Upper lobe of left lung (tissue), 4 donors: Measurements from ENCODE around the gene ACLY.

Experiments
- POLR2A ChIP-seq, 4 donors: fragments of 450-650 bp; IDR thresholded peaks; one replicate each; pipeline ENCODE4 v1.5.1; 2016 to 2017; ENCODE audit warnings: antibody characterized with exemption in 4 of 4, mild to moderate bottlenecking in 2 of 4
- POLR2AphosphoS5 ChIP-seq, 2 donors: sonication (generic); formaldehyde crosslinking; IDR thresholded peaks; one replicate each; pipeline ENCODE4 v1.5.1; 2017; ENCODE audit warnings: antibody characterized with exemption in 2 of 2
- TF ChIP-seq, protein P1 (sequence below), 6 experiments: fragments of 450-650 bp in 4 of 6; fragments of 200-600 bp in 2 of 6; sonication (generic) in 2 of 6; IDR thresholded peaks; one replicate each; pipeline ENCODE4 v1.5.1; 2016 to 2019; ENCODE audit warnings: antibody characterized with exemption in 6 of 6

GRCh38 chr17:41821776-41822175 lies 97.0 kb downstream of the ACLY start:
- TF ChIP-seq, protein P1, sequence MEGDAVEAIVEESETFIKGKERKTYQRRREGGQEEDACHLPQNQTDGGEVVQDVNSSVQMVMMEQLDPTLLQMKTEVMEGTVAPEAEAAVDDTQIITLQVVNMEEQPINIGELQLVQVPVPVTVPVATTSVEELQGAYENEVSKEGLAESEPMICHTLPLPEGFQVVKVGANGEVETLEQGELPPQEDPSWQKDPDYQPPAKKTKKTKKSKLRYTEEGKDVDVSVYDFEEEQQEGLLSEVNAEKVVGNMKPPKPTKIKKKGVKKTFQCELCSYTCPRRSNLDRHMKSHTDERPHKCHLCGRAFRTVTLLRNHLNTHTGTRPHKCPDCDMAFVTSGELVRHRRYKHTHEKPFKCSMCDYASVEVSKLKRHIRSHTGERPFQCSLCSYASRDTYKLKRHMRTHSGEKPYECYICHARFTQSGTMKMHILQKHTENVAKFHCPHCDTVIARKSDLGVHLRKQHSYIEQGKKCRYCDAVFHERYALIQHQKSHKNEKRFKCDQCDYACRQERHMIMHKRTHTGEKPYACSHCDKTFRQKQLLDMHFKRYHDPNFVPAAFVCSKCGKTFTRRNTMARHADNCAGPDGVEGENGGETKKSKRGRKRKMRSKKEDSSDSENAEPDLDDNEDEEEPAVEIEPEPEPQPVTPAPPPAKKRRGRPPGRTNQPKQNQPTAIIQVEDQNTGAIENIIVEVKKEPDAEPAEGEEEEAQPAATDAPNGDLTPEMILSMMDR (IDR thresholded peaks at IDR 0.05): no peak
- TF ChIP-seq POLR2AphosphoS5 (IDR thresholded peaks at IDR 0.05) (no peak), POLR2A (IDR thresholded peaks at IDR 0.05) (no peak)
